HG03045 (cell line): ENCODE results near the gene LRSAM1.

Source experiments
- ATAC-seq: cut with Tn5 transposase; IDR thresholded peaks from one replicate; pipeline ENCODE4 v1.9.1; 2021; ENCODE audit warnings: mild to moderate bottlenecking, moderate library complexity; ENCODE audit not compliant: unreplicated experiment

The LRSAM1 gene

DNA sequence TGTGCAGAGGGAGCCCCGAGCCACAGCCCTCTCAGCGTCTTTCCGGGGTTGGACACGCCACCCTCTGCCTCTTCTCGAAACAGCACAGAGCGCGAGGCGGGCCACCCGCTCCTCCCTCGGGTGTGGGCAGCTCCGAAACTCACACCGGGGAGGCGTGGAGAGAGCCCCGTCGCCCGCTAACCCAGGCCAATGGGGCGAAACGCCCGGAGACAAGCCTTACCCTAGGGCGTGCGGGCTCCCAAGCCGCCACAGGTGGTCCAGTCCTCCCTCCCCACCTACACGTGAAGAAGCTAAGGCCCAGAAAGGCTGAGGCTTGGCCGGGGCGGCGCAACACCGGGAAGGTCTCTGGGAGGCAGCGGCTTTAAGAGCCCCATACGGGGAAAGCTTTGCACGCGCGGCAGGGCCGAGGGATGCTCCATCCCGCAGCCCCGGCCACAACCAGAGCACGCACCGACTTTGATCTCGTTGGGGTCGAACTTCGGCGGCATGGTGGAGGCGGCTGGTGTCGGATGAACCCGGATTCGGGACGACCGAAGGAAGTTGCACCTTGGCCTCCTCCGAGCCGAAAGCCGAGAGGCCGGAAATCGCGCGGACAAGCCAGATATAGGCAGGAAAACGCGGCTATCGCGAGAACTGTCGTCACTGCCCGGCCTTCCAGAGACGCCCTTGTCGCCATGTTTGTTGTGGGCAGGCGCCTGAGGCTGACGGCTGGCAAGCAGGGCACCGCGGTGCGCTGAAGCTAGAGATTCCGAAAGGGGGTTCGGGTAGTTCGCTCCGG lies at the start of gene LRSAM1, which contains the start of gene RPL12:
Gene LRSAM1 (plus strand): TSS at position 681 of the 778 bp plus-strand sequence. CDS start 3,018 bp downstream, outside the sequence.
Gene RPL12 (minus strand): TSS at position 577 of the 778 bp plus-strand sequence. CDS start 89 bp downstream, at position 488.
- ATAC-seq, result peak; percentile 60

DNA sequence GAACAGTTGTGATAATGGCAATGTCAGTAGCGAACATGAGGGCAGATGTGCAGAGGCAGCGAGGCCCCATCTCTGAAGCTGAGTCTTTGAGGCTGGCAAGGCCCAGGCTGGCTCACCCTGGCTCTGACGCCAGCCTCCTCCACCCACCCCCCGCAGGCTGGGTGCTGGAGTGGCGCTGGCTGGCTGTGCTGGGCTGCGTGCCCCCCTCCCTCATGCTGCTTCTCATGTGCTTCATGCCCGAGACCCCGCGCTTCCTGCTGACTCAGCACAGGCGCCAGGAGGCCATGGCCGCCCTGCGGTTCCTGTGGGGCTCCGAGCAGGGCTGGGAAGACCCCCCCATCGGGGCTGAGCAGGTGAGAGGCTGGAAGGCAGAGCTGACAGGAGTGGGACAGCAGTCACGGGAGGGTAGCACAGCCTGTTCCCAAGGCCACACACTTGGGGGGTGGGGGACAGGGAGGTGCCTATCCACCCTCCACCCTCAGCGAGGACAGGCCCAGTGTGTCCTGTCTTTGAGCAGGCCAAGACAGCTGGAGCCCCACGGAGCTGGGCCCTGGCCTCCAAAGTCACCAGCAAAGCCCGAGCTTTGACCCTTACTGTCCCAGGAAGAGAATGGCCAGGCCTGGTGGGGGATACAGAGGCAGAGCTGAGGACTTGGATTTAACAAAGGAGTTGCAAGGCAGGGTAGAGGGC lies 48.8 kb upstream of the LRSAM1 start:
- ATAC-seq, result no peak

DNA sequence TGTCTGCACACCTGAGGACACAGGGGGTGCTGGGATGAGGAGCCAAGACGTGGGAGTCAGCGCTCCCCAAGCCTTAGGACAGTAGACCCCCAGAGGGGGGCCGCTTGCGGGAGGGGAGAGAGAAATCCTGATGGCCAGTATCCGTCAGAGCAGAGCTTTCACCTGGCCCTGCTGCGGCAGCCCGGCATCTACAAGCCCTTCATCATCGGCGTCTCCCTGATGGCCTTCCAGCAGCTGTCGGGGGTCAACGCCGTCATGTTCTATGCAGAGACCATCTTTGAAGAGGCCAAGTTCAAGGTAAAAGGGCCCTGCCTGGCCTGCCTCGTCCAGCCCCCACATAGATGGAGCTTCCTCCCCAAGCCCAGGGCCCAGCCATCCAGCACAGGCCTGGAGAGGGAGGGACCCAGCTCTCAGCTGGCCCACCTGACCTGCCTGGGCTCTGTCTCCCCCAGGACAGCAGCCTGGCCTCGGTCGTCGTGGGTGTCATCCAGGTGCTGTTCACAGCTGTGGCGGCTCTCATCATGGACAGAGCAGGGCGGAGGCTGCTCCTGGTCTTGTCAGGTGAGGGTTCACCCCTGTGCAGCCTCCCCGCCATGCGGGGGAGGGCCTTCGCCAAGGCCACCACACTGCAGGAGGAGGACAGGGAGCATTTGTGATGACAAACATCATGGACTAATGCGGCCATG lies 47.7 kb upstream of the LRSAM1 start:
- no peak for ATAC-seq

DNA sequence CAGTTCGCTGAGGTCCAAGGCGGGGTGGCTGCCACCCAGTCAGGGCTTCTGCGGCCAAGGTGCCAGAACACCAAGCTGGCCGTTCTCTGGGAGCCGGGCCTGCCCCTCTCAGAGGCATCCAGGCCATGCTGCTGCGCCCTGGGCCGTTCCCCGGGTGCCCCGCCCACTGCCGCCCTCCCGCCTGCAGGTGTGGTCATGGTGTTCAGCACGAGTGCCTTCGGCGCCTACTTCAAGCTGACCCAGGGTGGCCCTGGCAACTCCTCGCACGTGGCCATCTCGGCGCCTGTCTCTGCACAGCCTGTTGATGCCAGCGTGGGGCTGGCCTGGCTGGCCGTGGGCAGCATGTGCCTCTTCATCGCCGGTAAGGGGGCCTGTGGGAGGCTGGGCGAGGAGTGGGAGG lies 46.7 kb upstream of the LRSAM1 start:
- no peak for ATAC-seq

DNA sequence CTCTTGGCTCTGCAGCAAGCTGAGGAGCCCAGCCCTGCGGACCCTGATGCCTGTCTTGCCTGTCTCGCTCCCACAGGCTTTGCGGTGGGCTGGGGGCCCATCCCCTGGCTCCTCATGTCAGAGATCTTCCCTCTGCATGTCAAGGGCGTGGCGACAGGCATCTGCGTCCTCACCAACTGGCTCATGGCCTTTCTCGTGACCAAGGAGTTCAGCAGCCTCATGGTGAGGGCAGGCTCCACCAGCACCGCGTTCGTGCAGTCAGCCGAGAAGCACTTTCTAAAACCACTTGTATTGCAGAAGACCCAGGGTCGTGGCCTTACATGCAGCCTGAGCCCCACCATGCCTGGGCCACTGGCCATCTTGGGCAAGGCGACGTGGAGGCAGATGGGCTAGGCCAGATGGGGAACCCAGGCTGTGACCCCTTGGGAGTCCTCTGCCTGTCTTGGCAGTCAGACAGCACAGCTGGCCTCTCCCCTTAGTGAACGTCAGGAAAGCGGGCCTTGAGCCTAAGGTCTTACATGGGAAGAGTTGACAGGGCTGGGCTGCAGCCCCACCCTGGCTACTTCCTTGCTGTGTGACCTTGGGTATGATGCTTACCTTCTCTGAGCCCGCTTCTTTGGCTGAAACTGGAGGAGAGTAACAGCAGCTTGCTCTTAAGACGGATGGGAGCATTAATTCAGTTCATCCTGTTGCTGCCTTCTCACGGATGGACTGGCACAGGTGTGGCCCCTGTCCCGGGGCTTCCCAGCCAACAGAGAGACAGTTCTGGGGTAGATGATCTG lies 45.8 kb upstream of the LRSAM1 start:
- ATAC-seq, result no peak

DNA sequence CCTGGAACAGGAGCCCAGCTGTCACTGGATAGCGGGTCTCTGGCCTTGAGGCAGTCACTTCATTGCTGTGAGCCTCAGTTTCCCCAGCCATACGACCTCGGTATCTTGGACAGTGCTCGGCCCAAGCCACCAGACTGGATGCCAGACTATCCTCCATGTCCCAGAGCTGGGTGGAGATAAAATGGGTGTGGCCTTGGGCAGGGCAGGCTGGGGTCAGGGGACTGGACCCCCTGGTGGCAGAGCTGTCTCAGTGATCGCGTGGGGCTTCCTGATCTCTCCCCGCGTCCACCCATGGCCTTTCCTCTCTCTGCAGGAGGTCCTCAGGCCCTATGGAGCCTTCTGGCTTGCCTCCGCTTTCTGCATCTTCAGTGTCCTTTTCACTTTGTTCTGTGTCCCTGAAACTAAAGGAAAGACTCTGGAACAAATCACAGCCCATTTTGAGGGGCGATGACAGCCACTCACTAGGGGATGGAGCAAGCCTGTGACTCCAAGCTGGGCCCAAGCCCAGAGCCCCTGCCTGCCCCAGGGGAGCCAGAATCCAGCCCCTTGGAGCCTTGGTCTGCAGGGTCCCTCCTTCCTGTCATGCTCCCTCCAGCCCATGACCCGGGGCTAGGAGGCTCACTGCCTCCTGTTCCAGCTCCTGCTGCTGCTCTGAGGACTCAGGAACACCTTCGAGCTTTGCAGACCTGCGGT lies 44.4 kb upstream of the LRSAM1 start:
- no peak for ATAC-seq

DNA sequence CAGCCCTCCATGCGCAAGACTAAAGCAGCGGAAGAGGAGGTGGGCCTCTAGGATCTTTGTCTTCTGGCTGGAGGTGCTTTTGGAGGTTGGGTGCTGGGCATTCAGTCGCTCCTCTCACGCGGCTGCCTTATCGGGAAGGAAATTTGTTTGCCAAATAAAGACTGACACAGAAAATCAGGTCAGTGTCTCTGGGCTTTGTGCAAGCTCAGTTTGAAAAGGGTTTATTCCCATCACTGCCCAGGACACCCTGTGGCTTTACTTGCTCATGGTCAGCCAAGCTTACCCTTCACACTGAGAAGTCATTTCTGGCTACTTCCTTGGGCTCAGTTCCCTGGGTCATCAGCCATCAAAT lies 43.8 kb upstream of the LRSAM1 start:
- ATAC-seq, result no peak

DNA sequence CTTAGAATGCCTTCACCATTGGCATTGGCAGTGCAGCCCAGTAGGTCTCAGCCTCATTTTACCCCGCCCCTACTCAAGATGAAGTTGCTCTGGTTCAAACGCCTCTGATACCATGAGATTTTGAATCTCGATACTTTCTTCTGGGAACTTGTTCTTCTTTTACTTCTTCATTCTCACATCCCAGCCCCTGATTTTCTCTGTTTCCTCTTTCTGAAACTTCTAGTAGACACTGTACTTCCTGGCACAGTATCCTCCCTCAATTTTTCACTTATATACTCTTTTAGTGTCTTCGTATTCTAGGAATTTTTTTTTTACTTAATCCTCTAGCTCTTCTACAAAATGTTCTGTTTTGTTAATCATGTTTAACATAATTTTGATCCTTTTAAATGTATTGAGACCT lies 40.2 kb upstream of the LRSAM1 start:
- ATAC-seq, result no peak

DNA sequence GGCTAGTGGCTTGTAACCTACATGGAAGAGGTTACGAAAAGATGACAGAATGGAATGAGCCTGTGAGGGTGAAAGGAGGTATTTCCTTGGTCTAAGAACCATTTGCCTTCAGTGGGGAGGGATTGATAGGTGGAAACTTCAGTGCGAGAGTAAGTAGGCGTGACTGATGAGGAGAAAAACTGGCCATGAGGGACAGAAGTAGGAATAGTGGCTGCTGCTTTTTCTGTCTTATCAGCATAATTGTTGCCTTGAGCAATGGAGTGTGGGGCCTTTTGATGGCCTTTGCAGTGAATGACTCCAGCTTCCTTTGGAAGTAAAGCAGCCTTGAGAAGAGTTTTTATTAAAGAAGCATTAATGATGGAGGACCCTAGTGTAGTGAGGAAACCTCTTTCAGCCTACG lies 36.2 kb upstream of the LRSAM1 start:
- ATAC-seq, result no peak

DNA sequence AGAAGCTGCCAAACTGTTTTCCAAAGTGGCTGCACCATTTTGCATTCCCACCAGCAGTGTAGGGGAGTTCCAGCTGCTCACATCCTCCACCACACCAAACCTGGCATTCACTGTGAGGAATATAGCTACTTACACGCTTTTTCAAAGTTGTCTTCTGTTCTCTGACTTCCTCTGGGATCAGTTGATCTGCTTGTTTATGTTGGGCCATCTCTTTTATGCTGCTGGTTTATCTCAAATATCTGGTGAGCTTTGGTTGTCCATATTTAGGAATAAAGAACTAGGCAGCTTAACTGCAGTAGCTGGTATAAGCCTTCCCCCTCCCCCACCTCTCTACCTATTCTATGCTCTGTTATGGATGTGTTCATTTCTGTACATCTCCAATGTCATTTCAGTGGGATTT lies 35.7 kb upstream of the LRSAM1 start:
- ATAC-seq, result no peak

DNA sequence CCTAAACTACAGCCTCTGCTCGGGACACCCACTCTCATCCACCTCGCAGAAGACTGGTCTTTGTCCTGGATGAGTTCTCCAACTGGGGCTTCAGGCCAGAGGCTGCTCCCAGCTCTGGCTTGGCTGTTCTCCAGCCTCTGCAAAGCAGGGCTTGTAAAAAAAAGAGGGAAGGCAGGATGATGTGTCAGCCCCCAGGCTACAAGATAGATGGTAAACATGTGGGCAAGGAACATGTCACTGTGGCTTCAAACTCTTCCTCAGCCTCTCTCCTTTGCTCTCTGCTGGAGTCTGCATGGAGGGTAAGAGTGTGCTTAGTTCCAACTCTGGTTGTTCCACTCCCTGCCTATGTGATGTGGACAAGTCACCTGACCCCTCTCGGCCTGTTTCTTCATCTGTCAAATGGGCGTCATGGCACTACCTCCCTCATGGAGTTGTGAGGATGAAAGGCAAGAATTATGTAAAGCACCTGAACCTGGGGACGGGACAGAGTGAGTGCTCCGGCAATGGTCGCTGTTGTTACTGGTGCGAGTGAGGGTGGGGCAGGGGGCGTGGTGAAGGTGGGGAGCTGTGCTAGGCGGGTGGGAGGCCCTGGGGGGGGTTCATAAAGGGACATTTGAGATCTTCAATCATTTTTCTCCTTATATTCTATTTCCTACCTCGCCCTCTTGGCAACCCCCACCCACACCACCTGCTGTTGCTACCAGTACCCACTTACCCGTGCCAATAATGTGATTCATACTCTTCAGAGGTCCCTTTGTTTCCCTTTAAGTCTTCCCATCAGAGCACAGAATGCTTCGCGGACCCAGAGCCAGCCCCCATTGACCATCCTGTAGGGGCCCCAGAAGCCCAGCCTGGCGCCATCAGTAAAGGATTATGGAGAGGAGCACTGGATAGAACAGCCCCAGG lies 33.9 kb upstream of the LRSAM1 start:
- no peak for ATAC-seq

DNA sequence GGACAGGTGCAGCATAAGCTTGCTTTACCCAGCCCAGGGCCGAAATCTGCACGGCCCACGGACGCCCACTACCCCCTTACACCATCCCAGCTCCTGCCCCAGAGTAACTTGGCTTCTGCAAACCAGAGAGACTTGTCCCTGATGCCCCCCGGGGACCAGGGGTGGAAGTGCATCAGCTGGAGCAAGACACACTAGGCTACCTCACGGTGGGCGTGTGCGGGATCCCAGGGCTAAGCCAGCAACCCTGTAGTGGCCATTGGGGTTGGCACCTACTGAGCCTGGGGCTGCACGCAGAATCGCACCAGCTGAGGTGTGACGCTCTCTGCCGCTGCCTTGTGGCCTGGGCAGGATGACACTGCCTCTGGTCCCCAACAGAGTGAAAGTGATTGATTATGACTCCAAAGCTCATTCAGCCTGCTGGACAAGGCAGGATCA lies 33.3 kb upstream of the LRSAM1 start:
- ATAC-seq, result no peak

DNA sequence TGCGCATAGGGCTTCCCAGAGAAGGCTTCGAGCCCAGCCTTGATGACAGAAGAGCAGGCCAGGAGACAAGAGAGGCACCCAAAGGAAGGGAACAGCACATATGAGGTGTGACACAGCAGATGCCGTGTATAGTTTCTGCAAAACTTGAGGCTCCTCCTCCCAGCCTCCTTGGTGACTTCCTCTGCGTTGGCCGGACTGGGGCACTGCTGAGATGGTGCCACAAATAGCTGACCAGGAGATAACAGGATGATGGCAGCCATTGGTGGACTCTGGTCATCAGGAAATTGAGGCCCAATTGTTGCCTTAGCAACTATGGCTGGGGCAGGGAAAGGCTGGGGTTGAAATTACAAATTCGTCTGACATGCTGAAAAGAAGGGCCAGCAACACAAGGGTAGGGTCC lies 32.0 kb upstream of the LRSAM1 start:
- ATAC-seq, result no peak

DNA sequence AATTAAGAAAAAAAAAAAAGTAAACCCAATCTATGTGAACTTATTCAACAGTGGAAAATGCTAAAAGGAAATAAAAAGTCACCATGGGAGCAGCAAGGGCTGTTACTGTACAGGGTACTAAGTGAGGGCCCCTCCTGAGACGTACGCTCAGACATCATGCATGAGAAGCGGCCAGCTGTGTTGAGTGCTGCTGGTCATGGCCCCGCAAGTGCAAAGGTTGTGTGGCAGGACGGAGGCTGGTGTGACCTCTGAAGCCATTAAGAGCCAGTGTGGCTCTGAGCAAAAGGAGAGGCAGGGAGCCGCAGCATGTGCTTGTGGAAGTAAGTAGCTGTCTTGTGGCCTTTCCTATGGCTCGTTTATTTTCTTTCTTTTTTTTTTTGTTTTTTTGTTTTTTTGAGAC lies 30.3 kb upstream of the LRSAM1 start:
- ATAC-seq, result no peak

DNA sequence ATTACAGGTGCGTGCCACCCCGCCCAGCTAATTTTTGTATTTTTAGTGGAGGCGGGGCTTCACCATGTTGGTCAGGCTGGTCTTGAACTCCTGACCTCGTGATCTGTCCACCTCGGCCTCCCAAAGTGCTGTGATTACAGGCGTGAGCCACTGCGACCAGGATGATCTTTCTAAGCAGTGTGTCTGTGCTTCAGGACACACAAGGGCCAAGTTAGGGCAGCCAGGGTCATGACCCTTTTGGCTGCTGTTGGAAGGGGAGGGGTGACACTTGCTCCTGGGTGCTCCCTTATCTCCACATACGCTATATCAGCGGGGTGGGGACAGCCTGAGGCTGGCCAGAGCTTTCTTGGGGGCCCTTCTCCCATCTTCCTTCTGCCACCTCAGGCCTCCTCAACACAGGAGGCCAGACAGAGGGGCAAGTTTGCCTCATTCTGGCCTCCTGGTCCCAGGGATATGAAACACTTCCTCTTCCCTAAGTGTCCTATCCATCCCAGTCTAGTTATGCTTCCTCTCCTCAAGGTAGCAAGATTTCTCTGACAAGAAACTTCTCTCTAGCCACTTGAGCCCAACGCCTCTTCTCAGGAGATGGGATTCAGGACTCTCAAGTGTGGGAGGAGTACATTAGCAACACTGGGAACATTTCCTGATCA lies 29.1 kb upstream of the LRSAM1 start:
- no peak for ATAC-seq

DNA sequence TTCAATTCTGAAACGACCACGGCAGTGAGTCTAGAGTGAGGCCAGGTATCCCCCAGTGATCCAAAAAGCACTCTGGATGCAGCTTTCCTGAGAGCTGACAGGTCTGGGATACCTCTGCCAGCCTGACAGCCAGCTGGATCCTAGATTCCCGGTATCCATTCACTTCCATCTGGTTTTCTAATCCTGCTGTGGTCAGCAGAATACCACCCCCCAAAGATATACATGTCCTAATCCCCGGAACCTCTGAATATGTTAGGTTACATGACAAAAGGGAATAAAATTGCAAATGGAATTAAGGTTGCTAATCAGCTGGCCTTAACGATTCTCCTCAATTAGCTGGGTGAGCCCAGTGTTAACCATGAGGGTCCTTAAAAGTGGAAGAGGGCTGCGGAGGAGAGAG lies 28.5 kb upstream of the LRSAM1 start:
- no peak for ATAC-seq

DNA sequence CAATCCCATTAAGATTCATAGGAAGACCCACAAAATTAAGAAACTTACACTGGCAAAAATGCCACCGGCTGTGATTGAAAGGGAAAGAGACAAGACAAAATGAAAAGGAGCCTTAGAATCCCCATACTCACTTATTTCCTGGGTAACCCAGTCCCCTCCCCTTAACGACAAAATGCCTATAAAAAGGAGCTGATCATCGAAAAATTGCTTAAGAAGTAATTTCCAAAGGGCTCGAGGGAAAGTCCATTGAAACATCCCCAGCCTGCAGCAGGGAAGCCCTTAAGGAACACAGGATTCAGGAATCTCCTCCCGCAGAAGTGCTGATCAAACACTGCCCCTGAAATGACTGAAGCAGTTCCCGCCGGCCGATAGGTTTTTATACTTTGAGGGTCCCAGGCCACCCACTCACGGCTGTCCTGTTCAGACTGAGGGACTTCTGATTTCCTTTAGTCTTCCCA lies 27.8 kb upstream of the LRSAM1 start:
- no peak for ATAC-seq

DNA sequence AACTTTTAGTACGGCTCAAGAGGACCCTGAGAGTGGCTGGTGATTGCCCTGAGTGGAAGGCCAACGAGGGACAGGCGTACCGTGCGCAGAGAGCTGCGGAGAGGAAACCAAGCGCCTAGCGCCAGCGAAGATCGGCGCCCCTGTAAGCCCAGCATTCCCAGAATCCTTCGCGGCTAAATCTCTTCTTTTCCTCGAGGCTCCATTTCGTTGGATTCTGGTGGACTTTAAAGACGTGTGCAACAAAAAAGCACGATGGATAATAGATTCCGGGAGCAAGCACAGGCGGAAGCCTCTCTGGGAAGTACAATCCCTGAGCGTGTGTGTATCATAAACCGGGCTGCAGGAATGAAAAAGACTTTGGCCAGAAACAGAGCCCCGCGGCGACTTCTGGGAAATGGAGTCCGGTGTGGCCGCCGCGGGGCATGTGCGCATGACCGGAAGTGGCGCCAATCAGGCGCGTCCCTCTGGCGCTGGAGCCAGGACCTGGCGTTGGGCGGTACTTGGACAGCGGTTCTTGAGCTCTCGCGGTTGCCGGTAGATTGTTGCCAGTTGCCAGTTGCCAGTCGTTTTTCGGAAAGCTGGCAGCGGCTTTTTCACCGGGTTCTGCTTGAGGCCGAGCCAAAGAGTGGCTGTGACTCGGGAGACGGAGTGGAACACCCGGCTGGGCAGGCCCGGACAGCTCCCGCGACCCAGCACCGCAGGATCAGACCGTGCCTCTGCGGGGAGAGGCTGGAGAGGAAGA lies 27.2 kb upstream of the LRSAM1 start, which contains the start of gene ZNF79:
Gene ZNF79 (plus strand): TSS at position 449 of the 742 bp plus-strand sequence. CDS start 406 bp downstream, outside the sequence.
- peak; percentile 79 for ATAC-seq
